Smooth muscle cell (in vitro differentiated cells): ENCODE data around the gene TLCD3B. TPM values are rescaled to one million over a fixed set of nuclear protein-coding genes. Genes with fewer than 3 reads are reported as not detected.

Experiments used
- DNase-seq: peaks from one replicate; lab custom pipeline; 2025; ENCODE audit not compliant: unreplicated experiment; lab: John Stamatoyannopoulos, UW
- H2AFZ ChIP-seq: fragments of 200-600 bp; sonication (generic); 2 replicates; pipeline ENCODE4 v1.6.0; 2016; ENCODE audit warnings: antibody characterized with exemption, low read depth, mild to moderate bottlenecking
- H3F3A ChIP-seq: fragments of 200-600 bp; sonication (generic); 2 replicates; pipeline ENCODE4 v1.6.0; 2017; ENCODE audit warnings: antibody characterized with exemption, low read depth
- H3K27ac ChIP-seq: fragments of 200-600 bp; sonication (generic); 2 replicates; pipeline ENCODE4 v1.5.1; 2016; ENCODE audit warnings: low read depth, mild to moderate bottlenecking
- H3K27me3 ChIP-seq: fragments of 200-600 bp; sonication (generic); 2 replicates; pipeline ENCODE4 v1.6.1; 2016; ENCODE audit warnings: low read depth, mild to moderate bottlenecking
- H3K36me3 ChIP-seq: fragments of 200-600 bp; sonication (generic); 2 replicates; pipeline ENCODE4 v1.5.1; 2016; ENCODE audit warnings: low read depth
- H3K4me1 ChIP-seq: fragments of 200-600 bp; sonication (generic); 2 replicates; pipeline ENCODE4 v1.5.1; 2016; ENCODE audit warnings: low read depth
- H3K4me2 ChIP-seq: fragments of 200-600 bp; sonication (generic); 2 replicates; pipeline ENCODE4 v1.6.0; 2016; ENCODE audit warnings: mild to moderate bottlenecking
- H3K4me3 ChIP-seq: fragments of 200-600 bp; sonication (generic); 2 replicates; pipeline ENCODE4 v1.5.1; 2016; ENCODE audit warnings: mild to moderate bottlenecking
- H3K79me2 ChIP-seq: fragments of 200-600 bp; sonication (generic); 2 replicates; pipeline ENCODE4 v1.6.0; 2016; ENCODE audit warnings: low read depth, mild to moderate bottlenecking
- H3K9ac ChIP-seq: fragments of 200-600 bp; sonication (generic); 2 replicates; pipeline ENCODE4 v1.6.0; 2016; ENCODE audit warnings: low read depth
- H3K9me3 ChIP-seq: fragments of 200-600 bp; sonication (generic); replicated peaks from 2 replicates; pipeline ENCODE4 v1.5.1; 2016; ENCODE audit warnings: low read depth
- H4K20me1 ChIP-seq: fragments of 200-600 bp; sonication (generic); 2 replicates; pipeline ENCODE4 v1.6.0; 2016; ENCODE audit warnings: low read depth
- WGBS: methylation state at CpG from one replicate; pipeline ENCODE4 v1.1.7; 2016; ENCODE audit warnings: low lambda C conversion rate; 5-methylcytosine and 5-hydroxymethylcytosine counted together
- polyA plus RNA-seq: library from polyadenylated mRNA; unstranded; fragments of >200 nt; fragmentation: Nextera tagmentation; extraction: Ambion mirVana; gene quantifications from 2 replicates; pipeline ENCODE4 v1.2.1, GENCODE V29; 2016
- total RNA-seq: library from RNA; depleted of rRNA; stranded (reverse); fragments of >200 nt; gene quantifications from 2 replicates; pipeline ENCODE4 v1.2.3, GENCODE V29; 2014
- TF ChIP-seq, protein P1 (sequence below): fragments of 200-600 bp; sonication (generic); IDR thresholded peaks from 2 replicates; pipeline ENCODE4 v1.5.1; 2017; ENCODE audit warnings: borderline replicate concordance, mild to moderate bottlenecking, antibody characterized with exemption; ENCODE audit not compliant: insufficient read depth, poor library complexity, severe bottlenecking

The TLCD3B gene
- total and polyA plus RNA-seq, 2 experiments from 2014 or later = 0.45 to 0.48 TPM

DNA sequence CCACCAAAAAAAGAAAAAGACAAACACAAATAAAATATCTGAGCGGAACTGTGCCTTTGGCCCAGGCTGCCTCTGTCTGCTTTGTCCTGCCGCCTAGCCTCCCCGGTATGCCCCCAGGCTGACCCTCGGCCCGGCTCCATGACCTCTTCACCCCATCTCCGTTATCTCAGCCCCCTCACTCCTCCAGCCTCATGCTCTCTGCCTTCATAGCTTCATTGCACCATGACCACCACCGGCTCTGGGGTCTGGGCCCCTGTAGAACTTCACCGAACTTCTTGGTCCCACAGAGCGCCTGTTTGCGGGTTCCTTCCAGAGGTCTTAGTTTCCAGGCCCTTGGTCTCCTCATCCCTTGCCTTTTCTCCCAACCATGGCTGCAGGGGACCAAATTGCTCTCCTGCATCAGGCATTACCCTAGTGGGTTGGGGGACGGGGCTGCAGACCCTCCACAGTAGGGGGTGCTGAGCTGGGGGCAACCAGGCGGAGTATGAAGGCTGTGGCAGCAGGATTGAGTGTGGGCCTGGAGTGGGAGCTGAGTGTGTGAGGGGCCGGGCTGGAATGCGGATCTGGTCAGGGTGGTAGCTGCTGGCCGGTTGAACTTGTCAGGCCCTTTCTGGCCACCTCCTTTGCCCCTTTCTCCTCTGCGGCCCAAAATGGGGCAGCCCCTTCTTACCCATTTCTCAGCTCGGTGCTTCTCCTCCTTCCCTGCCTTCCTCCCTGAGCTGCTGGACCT is 42.6 kb downstream of the TLCD3B start:
- Histone ChIP-seq H3K27me3 (no peaks in the 10 kb centered on the region), H3K9me3 (no peaks in the 10 kb centered on the region), H3K9ac (no peak overlapping the region), H3K4me1 (no peaks in the 10 kb centered on the region), H3K79me2 (no peaks in the 10 kb centered on the region), H3K36me3 (no peaks in the 10 kb centered on the region), H3K27ac (no peak overlapping the region), H4K20me1 (no peaks in the 10 kb centered on the region), H3K4me2 (no peak overlapping the region), H3K4me3 (no peak overlapping the region), H2AFZ (no peak overlapping the region), H3F3A (peaks cover 4% of the 10 kb centered on the region)
- TF ChIP-seq, protein P1, sequence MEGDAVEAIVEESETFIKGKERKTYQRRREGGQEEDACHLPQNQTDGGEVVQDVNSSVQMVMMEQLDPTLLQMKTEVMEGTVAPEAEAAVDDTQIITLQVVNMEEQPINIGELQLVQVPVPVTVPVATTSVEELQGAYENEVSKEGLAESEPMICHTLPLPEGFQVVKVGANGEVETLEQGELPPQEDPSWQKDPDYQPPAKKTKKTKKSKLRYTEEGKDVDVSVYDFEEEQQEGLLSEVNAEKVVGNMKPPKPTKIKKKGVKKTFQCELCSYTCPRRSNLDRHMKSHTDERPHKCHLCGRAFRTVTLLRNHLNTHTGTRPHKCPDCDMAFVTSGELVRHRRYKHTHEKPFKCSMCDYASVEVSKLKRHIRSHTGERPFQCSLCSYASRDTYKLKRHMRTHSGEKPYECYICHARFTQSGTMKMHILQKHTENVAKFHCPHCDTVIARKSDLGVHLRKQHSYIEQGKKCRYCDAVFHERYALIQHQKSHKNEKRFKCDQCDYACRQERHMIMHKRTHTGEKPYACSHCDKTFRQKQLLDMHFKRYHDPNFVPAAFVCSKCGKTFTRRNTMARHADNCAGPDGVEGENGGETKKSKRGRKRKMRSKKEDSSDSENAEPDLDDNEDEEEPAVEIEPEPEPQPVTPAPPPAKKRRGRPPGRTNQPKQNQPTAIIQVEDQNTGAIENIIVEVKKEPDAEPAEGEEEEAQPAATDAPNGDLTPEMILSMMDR = no peak
- no peak for DNase-seq
- 96% methylated on average over 17 of the region's 17 CpGs for WGBS

DNA sequence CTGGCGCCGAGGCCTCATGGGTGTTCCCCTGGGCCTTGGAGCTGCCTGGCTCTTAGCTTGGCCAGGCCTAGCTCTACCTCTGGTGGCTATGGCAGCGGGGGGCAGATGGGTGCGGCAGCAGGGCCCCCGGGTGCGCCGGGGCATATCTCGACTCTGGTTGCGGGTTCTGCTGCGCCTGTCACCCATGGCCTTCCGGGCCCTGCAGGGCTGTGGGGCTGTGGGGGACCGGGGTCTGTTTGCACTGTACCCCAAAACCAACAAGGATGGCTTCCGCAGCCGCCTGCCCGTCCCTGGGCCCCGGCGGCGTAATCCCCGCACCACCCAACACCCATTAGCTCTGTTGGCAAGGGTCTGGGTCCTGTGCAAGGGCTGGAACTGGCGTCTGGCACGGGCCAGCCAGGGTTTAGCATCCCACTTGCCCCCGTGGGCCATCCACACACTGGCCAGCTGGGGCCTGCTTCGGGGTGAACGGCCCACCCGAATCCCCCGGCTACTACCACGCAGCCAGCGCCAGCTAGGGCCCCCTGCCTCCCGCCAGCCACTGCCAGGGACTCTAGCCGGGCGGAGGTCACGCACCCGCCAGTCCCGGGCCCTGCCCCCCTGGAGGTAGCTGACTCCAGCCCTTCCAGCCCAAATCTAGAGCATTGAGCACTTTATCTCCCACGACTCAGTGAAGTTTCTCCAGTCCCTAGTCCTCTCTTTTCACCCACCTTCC is 43.5 kb downstream of the TLCD3B start:
- Histone ChIP-seq H3K9me3 (no peaks in the 10 kb centered on the region), H3K36me3 (no peaks in the 10 kb centered on the region), H4K20me1 (no peaks in the 10 kb centered on the region), H3K4me2 (no peak overlapping the region), H3K4me3 (no peak overlapping the region), H3K9ac (no peak overlapping the region), H3K4me1 (no peaks in the 10 kb centered on the region), H3K79me2 (no peaks in the 10 kb centered on the region), H2AFZ (no peak overlapping the region), H3K27me3 (no peaks in the 10 kb centered on the region), H3K27ac (no peak overlapping the region), H3F3A (peaks cover 4% of the 10 kb centered on the region)
- TF ChIP-seq, protein P1 = no peak
- DNase-seq = no peak
- WGBS = 97% methylated on average over 35 of the region's 35 CpGs

DNA sequence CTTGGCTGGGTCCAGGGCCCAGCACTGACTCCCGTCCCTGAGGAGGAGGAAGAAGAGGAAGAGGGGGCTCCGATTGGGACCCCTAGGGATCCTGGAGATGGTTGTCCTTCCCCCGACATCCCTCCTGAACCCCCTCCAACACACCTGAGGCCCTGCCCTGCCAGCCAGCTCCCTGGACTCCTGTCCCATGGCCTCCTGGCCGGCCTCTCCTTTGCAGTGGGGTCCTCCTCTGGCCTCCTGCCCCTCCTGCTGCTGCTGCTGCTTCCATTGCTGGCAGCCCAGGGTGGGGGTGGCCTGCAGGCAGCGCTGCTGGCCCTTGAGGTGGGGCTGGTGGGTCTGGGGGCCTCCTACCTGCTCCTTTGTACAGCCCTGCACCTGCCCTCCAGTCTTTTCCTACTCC is 44.1 kb downstream of the TLCD3B start:
- no peak for DNase-seq
- Histone ChIP-seq H3F3A (peaks cover 4% of the 10 kb centered on the region), H3K4me3 (no peak overlapping the region), H3K79me2 (no peaks in the 10 kb centered on the region), H3K27ac (no peak overlapping the region), H3K36me3 (no peaks in the 10 kb centered on the region), H3K27me3 (no peaks in the 10 kb centered on the region), H3K4me1 (no peaks in the 10 kb centered on the region), H3K4me2 (no peak overlapping the region), H4K20me1 (no peaks in the 10 kb centered on the region), H2AFZ (no peak overlapping the region), H3K9me3 (no peaks in the 10 kb centered on the region), H3K9ac (no peak overlapping the region)
- TF ChIP-seq, protein P1 = no peak
- 93% methylated on average over 5 of the region's 5 CpGs for WGBS
